K562 (cell line): ENCODE measurements around the gene ITGB1BP2.

Experiments used
- CBX3 ChIP-seq, 2 experiments: IDR thresholded peaks; 1 replicate in 1 of 2; 2 replicates in 1 of 2; pipeline ENCODE4 v1.6.1; 2012; ENCODE audit warnings: inconsistent platforms in 2 of 2, low read length in 2 of 2, borderline replicate concordance in 1 of 2, control low read depth in 1 of 2
- CHD2 ChIP-seq: IDR thresholded peaks from 2 replicates; pipeline ENCODE4 v1.6.1; 2011; ENCODE audit warnings: low read depth, low read length
- FOSL1 ChIP-seq: fragments of 200-800 bp; sonication (Bioruptor generic); conservative IDR thresholded peaks from 2 replicates; pipeline ENCODE4 v1.6.1; 2016; ENCODE audit warnings: missing genetic modification characterization, missing compliant biosample characterization
- HMBOX1 ChIP-seq: sonication (generic); IDR thresholded peaks from 2 replicates; pipeline ENCODE4 v1.6.1; 2016
- PKNOX1 ChIP-seq: fragments of 450-650 bp; IDR thresholded peaks from 2 replicates; pipeline ENCODE4 v1.6.1; 2016
- PURB ChIP-seq: sonication (generic); formaldehyde crosslinking; IDR thresholded peaks from 2 replicates; pipeline ENCODE4 v1.9.0; 2021; ENCODE audit warnings: low read depth, mild to moderate bottlenecking, missing genetic modification reagents
- RNF2 ChIP-seq: sonication (generic); IDR thresholded peaks from 2 replicates; pipeline ENCODE4 v1.6.1; 2016
- SP2 ChIP-seq: IDR thresholded peaks from 2 replicates; pipeline ENCODE4 v1.6.1; 2011; ENCODE audit warnings: mild to moderate bottlenecking, low read depth, low read length, moderate library complexity; ENCODE audit not compliant: poor library complexity, severe bottlenecking; ENCODE audit errors: extremely low read depth
- STAG1 ChIP-seq: sonication (generic); formaldehyde crosslinking; IDR thresholded peaks from 2 replicates; pipeline ENCODE4 v1.5.0; 2020; ENCODE audit warnings: missing genetic modification reagents, borderline replicate concordance
- ZBTB33 ChIP-seq: sonication (generic); formaldehyde crosslinking; IDR thresholded peaks from 2 replicates; pipeline ENCODE4 v1.8.1; 2023; ENCODE audit warnings: mild to moderate bottlenecking, missing genetic modification reagents
- ZNF274 ChIP-seq: IDR thresholded peaks from 2 replicates; pipeline ENCODE4 v1.6.1; 2011; ENCODE audit warnings: low read depth, mild to moderate bottlenecking, low read length, moderate library complexity, borderline replicate concordance
- ZSCAN29 ChIP-seq: fragments of 450-650 bp; IDR thresholded peaks from 2 replicates; pipeline ENCODE4 v1.6.1; 2017

GRCh38 chrX:71296806-71297205, 4.7 kb upstream of the ITGB1BP2 start:
- TF ChIP-seq ZSCAN29 = no peak
- TF ChIP-seq CBX3 (IDR thresholded peaks at IDR 0.05; ENCODE audit: borderline replicate concordance in 1 of 2, low read length in 2 of 2) = no peak
- no peak for TF ChIP-seq FOSL1 (tag)
- TF ChIP-seq PKNOX1 = no peak
- TF ChIP-seq STAG1 = no peak
- TF ChIP-seq CHD2 = no peak
- TF ChIP-seq RNF2 = no peak
- no peak for TF ChIP-seq SP2
- TF ChIP-seq HMBOX1 = no peak
- TF ChIP-seq PURB (CRISPR knock-in tag) = no peak
- TF ChIP-seq ZBTB33 (CRISPR knock-in tag) = no peak
- no peak for TF ChIP-seq ZNF274
